NOMO-1 treated with dmso at 0.1 percent for 144 hours (cell line): ENCODE results near the gene PPAT.

Experiments
- DNase-seq: peaks from one replicate; lab custom pipeline; 2025; ENCODE audit not compliant: unreplicated experiment; lab: John Stamatoyannopoulos, UW

PPAT gene

GRCh38 chr4:56434599-56435139 is 746 bp downstream of the PPAT start:
- peak; percentile 19 for DNase-seq

GRCh38 chr4:56433280-56433679 is 2.1 kb downstream of the PPAT start:
- DNase-seq: no peak

- DNase-seq: no peak
Measured at GRCh38 chr4:56430203-56430602, 5.2 kb downstream of the PPAT start.

GRCh38 chr4:56427179-56427578 is 8.2 kb downstream of the PPAT start:
- no peak for DNase-seq

GRCh38 chr4:56426273-56426672 is 9.1 kb downstream of the PPAT start:
- no peak for DNase-seq

GRCh38 chr4:56425518-56425917 is 9.9 kb downstream of the PPAT start:
- no peak for DNase-seq

- no peak for DNase-seq
Measured at GRCh38 chr4:56424697-56425514, 10.5 kb downstream of the PPAT start.

GRCh38 chr4:56424176-56424575 is 11.2 kb downstream of the PPAT start:
- no peak for DNase-seq

- no peak for DNase-seq
Measured at GRCh38 chr4:56417396-56417795, 18.0 kb downstream of the PPAT start.

GRCh38 chr4:56416349-56416748 is 19.1 kb downstream of the PPAT start:
- no peak for DNase-seq

- no peak for DNase-seq
Measured at GRCh38 chr4:56414135-56414670, 21.2 kb downstream of the PPAT start.

GRCh38 chr4:56410247-56411062 is 25.0 kb downstream of the PPAT start:
- DNase-seq: no peak

- no peak for DNase-seq
Measured at GRCh38 chr4:56409511-56410090, 25.8 kb downstream of the PPAT start.

GRCh38 chr4:56408978-56409377 is 26.4 kb downstream of the PPAT start:
- DNase-seq: no peak

GRCh38 chr4:56406151-56406550 is 29.3 kb downstream of the PPAT start:
- no peak for DNase-seq

GRCh38 chr4:56405016-56405415 is 30.4 kb downstream of the PPAT start:
- DNase-seq: no peak

- DNase-seq: no peak
Measured at GRCh38 chr4:56400560-56400959, 34.9 kb downstream of the PPAT start.

- DNase-seq: no peak
Measured at GRCh38 chr4:56391270-56391669, 44.1 kb downstream of the PPAT start.

GRCh38 chr4:56389558-56389957 is 45.9 kb downstream of the PPAT start:
- no peak for DNase-seq

- no peak for DNase-seq
Measured at GRCh38 chr4:56388306-56388705, 47.1 kb downstream of the PPAT start.
